Measurements from ENCODE around the gene RAB18. TPM values are rescaled to one million over a fixed set of nuclear protein-coding genes. Genes with fewer than 3 reads are reported as not detected.
A peak's percentile ranks its signal among the peaks of the same experiment; 100 is the strongest.

Gene RAB18
- total RNA-seq, 1 experiment from 2014 or later = 154 TPM

DNA sequence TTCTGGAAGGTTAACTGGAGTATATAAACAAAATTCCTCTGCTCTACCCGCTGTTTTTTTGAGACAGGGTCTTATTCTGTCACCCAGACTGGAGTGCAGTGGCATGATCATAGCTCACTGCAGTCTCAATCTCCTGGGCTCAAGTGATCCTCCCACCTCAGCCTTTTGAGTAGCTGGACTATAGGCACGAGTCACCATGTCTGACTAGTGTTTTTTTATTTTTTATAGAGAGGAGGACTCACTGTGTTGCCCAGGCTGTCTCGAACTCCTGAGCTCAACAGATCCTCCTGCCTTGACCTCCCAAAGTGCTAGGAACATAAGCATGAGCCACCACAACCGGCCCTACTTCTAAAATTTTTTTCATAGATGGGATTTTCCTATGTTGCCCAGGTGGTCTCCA, 2.2 kb downstream of the RAB18 start:
- H3K27me3 ChIP-seq (replicated peaks; ENCODE audit: control insufficient read depth, insufficient read depth, low read length) = no peaks in the 10 kb centered on the region
- POLR2A ChIA-PET = no interaction called here
- no TSS peak for BruUV-seq (replicated peaks)
- peak overlapping the region; percentile 30 for H3K27ac Mint-ChIP-seq (ENCODE audit: unreplicated experiment)
- TF ChIP-seq, protein P1, sequence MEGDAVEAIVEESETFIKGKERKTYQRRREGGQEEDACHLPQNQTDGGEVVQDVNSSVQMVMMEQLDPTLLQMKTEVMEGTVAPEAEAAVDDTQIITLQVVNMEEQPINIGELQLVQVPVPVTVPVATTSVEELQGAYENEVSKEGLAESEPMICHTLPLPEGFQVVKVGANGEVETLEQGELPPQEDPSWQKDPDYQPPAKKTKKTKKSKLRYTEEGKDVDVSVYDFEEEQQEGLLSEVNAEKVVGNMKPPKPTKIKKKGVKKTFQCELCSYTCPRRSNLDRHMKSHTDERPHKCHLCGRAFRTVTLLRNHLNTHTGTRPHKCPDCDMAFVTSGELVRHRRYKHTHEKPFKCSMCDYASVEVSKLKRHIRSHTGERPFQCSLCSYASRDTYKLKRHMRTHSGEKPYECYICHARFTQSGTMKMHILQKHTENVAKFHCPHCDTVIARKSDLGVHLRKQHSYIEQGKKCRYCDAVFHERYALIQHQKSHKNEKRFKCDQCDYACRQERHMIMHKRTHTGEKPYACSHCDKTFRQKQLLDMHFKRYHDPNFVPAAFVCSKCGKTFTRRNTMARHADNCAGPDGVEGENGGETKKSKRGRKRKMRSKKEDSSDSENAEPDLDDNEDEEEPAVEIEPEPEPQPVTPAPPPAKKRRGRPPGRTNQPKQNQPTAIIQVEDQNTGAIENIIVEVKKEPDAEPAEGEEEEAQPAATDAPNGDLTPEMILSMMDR (IDR thresholded peaks at IDR 0.05; ENCODE audit: insufficient read depth in 1 of 2, low read depth in 1 of 2, low read length in 1 of 2, severe bottlenecking in 1 of 2, unreplicated experiment in 1 of 2) = no peak
- DNase-seq = no peak
- peaks cover 31% of the 10 kb centered on the region for H3K36me3 Mint-ChIP-seq (ENCODE audit: insufficient read depth, unreplicated experiment)
- no peaks in the 10 kb centered on the region for H3K9me3 ChIP-seq
- peak overlapping the region; percentile 95 for H3K4me3 Mint-ChIP-seq (ENCODE audit: unreplicated experiment)
- no peaks in the 10 kb centered on the region for H3K9me3 Mint-ChIP-seq (ENCODE audit: unreplicated experiment)
- peaks cover 13% of the 10 kb centered on the region; the same call in 1 of the 2 replicates for H3K4me1 ChIP-seq
- no peaks in the 10 kb centered on the region for H3K27me3 Mint-ChIP-seq (ENCODE audit: insufficient read depth, unreplicated experiment)
- H3K4me3 ChIP-seq (ENCODE audit: low read depth, low read length) = no peak overlapping the region
- intact Hi-C loops (cut with micrococcal nuclease; ENCODE audit: unreplicated experiment) = loop anchor here (10.0 kb wide), 1 partner anchor 261 kb away; the partner anchor contains the start of gene ACBD5
- peaks cover 15% of the 10 kb centered on the region for H3K4me1 Mint-ChIP-seq (ENCODE audit: low read depth, unreplicated experiment)
- CTCF ChIA-PET = interaction anchor here (0.6 kb wide), 1 partner anchor 9 kb away, joined by 3 read pairs; no protein-coding TSS in a partner anchor
- H3K36me3 ChIP-seq (ENCODE audit: control insufficient read depth, insufficient read depth, low read length) = no peaks in the 10 kb centered on the region

DNA sequence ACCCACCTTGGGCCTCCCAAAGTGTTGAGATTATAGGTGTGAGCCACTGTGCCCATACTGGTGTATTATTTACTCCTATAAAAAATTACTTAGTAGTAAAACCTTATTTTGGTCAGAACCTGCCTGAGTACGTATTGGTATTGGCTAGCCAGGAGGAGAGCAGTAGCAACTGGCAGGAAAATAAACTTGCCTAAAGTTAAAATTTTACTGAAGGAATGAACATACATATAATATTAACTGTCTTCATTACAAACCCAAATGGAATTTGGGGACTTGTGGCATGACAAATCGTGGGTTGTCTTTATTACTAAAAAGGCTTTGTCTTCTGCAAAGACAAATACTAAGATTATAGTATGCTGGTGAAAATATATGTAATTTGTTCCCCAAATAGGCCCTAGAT, 8.4 kb downstream of the RAB18 start:
- POLR2A ChIA-PET = interaction anchor here (0.7 kb wide), 1 partner anchor 12 kb away, joined by 3 read pairs; no protein-coding TSS in a partner anchor
- no peak for DNase-seq

DNA sequence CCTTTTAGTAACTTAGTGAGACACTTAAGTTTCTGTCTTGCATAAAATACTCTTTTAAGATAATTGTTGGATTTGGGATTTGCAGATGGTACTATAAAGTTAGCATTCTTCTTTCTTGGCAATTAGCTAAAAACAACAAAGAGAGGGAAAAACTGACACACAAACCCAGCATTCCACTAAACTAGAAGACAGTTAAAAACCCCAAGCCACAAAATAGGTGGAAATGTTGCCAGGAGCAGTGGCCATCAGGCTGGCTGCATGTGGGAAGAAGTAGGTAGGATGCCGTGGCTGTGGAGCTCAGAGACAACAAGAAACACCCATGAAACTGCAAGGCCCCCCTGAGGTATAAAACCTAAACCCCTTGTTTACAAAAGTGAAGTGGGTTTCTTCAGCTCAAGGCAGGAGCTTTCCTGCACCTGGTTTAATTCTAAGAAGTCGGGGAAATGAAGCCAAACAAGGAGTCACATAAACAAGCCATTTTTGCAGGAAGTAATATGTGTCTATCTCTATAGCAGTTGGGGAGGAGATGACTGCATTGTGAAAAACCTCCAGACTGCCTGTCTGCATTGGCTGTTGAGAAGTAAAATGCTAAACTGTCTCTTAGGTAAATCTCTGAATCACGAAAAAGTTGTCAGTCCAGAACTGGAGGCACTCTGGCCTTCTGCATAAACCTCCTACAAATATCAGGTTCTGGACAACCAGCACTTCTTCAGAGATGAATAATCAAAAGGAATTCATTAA, 9.5 kb downstream of the RAB18 start:
- Histone ChIP-seq H3K4me3 (ENCODE audit: low read depth, low read length) (no peak overlapping the region), H3K4me1 (no peaks in the 10 kb centered on the region), H3K36me3 (ENCODE audit: control insufficient read depth, insufficient read depth, low read length) (peaks cover 2% of the 10 kb centered on the region; the same call in 1 of the 2 replicates), H3K27me3 (replicated peaks; ENCODE audit: control insufficient read depth, insufficient read depth, low read length) (no peaks in the 10 kb centered on the region), H3K9me3 (no peaks in the 10 kb centered on the region)
- intact Hi-C loops (cut with micrococcal nuclease; ENCODE audit: unreplicated experiment) = no loop called here
- no peak for DNase-seq
- Mint-ChIP-seq H3K4me3 (ENCODE audit: unreplicated experiment) (no peak overlapping the region), H3K9me3 (ENCODE audit: unreplicated experiment) (no peaks in the 10 kb centered on the region), H3K4me1 (ENCODE audit: low read depth, unreplicated experiment) (peaks cover 17% of the 10 kb centered on the region), H3K36me3 (ENCODE audit: insufficient read depth, unreplicated experiment) (peaks cover 64% of the 10 kb centered on the region), H3K27ac (ENCODE audit: unreplicated experiment) (no peak overlapping the region), H3K27me3 (ENCODE audit: insufficient read depth, unreplicated experiment) (no peaks in the 10 kb centered on the region)
- TF ChIP-seq, protein P1 (IDR thresholded peaks at IDR 0.05; ENCODE audit: insufficient read depth in 1 of 2, low read depth in 1 of 2, low read length in 1 of 2, severe bottlenecking in 1 of 2, unreplicated experiment in 1 of 2) = no peak
- no TSS peak for BruUV-seq (replicated peaks)
- ChIA-PET CTCF (no interaction called here), POLR2A (no interaction called here)

More for the DNA sequence above, 8.4 kb downstream of the RAB18 start:
- no peaks in the 10 kb centered on the region for H3K9me3 Mint-ChIP-seq (ENCODE audit: unreplicated experiment)
- H3K27me3 ChIP-seq (replicated peaks; ENCODE audit: control insufficient read depth, insufficient read depth, low read length) = no peaks in the 10 kb centered on the region
- no peak overlapping the region for H3K4me3 Mint-ChIP-seq (ENCODE audit: unreplicated experiment)
- CTCF ChIA-PET = no interaction called here
- intact Hi-C loops (cut with micrococcal nuclease; ENCODE audit: unreplicated experiment) = no loop called here
- H3K27ac Mint-ChIP-seq (ENCODE audit: unreplicated experiment) = no peak overlapping the region
- BruUV-seq (replicated peaks) = no TSS peak
- H3K4me3 ChIP-seq (ENCODE audit: low read depth, low read length) = no peak overlapping the region
- no peaks in the 10 kb centered on the region for H3K4me1 ChIP-seq
- H3K9me3 ChIP-seq = no peaks in the 10 kb centered on the region
- H3K36me3 Mint-ChIP-seq (ENCODE audit: insufficient read depth, unreplicated experiment) = peaks cover 64% of the 10 kb centered on the region
- TF ChIP-seq, protein P1 (IDR thresholded peaks at IDR 0.05; ENCODE audit: insufficient read depth in 1 of 2, low read depth in 1 of 2, low read length in 1 of 2, severe bottlenecking in 1 of 2, unreplicated experiment in 1 of 2) = no peak
- H3K27me3 Mint-ChIP-seq (ENCODE audit: insufficient read depth, unreplicated experiment) = no peaks in the 10 kb centered on the region
- peaks cover 17% of the 10 kb centered on the region for H3K4me1 Mint-ChIP-seq (ENCODE audit: low read depth, unreplicated experiment)
- peaks cover 2% of the 10 kb centered on the region; the same call in 1 of the 2 replicates for H3K36me3 ChIP-seq (ENCODE audit: control insufficient read depth, insufficient read depth, low read length)
